HUES6 (cell line): Measurements from ENCODE around the gene KCNH5.

Experiments
- H3K27ac ChIP-seq: 2 replicates; pipeline ENCODE4 v1.7.0; 2013; ENCODE audit warnings: low read depth, mild to moderate bottlenecking, low read length, inconsistent platforms
- H3K27me3 ChIP-seq: 2 replicates; pipeline ENCODE4 v1.6.1; 2013; ENCODE audit warnings: low read length; ENCODE audit not compliant: control insufficient read depth, insufficient read depth
- H3K36me3 ChIP-seq: 2 replicates; pipeline ENCODE4 v1.6.1; 2013; ENCODE audit warnings: low read length; ENCODE audit not compliant: control insufficient read depth, insufficient read depth
- H3K4me1 ChIP-seq: 2 replicates; pipeline ENCODE4 v1.6.1; 2013; ENCODE audit warnings: low read length; ENCODE audit not compliant: control insufficient read depth, insufficient read depth
- H3K4me3 ChIP-seq: 2 replicates; pipeline ENCODE4 v1.5.1; 2013; ENCODE audit warnings: low read depth, low read length
- H3K9ac ChIP-seq: one replicate; pipeline ENCODE4 v1.6.1; 2013; ENCODE audit warnings: mild to moderate bottlenecking, low read length
- H3K9me3 ChIP-seq: 2 replicates; pipeline ENCODE4 v1.6.1; 2013; ENCODE audit warnings: low read depth, low read length; ENCODE audit not compliant: control insufficient read depth, insufficient read depth

Gene KCNH5

DNA sequence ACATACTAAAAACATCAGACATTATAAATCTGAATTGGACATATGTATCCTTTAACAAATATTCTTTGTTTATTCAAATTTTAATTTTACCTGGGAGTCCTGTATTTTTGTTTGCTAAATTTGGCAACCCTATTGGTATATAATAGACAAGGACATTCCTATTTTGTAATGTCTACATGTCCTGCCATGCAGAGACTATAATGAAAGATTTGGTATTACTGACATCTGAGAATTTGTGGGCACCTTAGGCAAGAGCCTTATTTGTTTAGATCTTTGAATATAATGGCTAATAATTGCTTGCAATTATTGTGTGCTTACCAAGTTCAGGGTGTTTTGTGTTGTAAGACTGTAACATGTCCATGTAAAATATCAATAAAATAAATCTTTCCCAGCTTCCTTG lies 334.4 kb downstream of the KCNH5 start:
- H3K4me3 ChIP-seq, result no peak overlapping the region

DNA sequence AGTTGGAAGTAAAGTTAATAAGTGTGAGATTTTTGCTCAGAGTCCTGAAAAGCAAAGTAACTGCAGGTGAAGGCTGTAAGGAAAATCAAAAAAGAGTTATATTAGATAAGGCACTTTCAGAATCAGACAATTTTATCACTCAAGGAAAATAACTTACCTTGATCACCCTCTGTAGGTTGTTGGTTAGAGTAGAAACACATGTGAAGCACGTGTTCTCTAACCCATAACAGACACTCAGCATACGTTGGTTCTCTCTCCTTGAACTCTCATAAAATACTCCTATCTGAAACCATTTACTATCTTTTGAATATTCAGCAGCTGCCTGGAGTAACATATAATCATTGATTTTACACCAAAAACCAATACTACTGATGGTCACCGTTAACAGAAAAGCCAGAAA lies 335.5 kb downstream of the KCNH5 start:
- Histone ChIP-seq H3K9me3 (no peaks in the 10 kb centered on the region), H3K4me3 (no peak overlapping the region), H3K4me1 (no peaks in the 10 kb centered on the region), H3K36me3 (no peaks in the 10 kb centered on the region), H3K27ac (no peak overlapping the region), H3K9ac (no peak overlapping the region), H3K27me3 (no peaks in the 10 kb centered on the region)

More for the DNA sequence above, 334.4 kb downstream of the KCNH5 start:
- Histone ChIP-seq H3K9ac (no peak overlapping the region), H3K9me3 (no peaks in the 10 kb centered on the region), H3K4me1 (no peaks in the 10 kb centered on the region), H3K27ac (no peak overlapping the region), H3K27me3 (no peaks in the 10 kb centered on the region), H3K36me3 (no peaks in the 10 kb centered on the region)

DNA sequence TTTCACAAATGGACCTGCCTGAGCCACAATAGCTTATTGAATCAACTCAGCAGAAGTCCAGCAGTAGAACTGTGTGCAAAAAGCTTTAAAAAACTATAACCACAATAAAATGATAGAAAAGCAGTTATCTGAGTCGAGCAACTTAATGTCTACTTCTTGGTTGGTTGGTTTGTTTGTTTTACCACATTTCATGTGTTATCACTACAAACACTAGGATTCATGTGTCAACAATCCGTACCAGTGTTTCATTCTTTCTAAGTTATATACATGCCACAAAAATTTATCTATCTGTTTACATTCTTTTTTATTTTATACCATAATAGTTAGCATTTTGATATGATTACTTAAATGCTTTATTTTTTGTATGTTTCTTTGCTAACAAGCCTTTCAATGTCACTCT lies 339.0 kb downstream of the KCNH5 start:
- Histone ChIP-seq H3K36me3 (no peaks in the 10 kb centered on the region), H3K4me3 (no peak overlapping the region), H3K9me3 (no peaks in the 10 kb centered on the region), H3K27me3 (no peaks in the 10 kb centered on the region), H3K4me1 (0 out of 2 replicates have a peak, but pooled peaks cover under 1% of the 10 kb centered on the region), H3K9ac (no peak overlapping the region), H3K27ac (no peak overlapping the region)

DNA sequence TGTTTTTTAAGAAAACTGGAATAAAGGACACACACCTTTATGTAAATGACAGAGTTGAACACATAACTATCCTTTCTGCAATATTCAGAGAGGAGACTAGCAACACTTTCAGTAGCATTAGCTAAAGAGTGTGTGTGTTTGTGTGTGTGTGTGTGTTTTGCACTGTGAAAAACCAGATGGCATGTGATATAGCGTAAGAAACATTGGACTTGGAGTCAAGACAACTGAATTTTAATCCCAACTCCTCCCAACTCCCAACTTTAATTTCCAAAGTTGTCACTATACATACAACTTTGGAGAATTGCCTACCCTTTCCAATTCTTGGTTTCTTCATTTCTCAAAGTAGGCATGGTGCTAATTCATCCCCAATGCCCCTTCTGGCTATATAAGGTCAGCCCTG lies 347.8 kb downstream of the KCNH5 start:
- no peaks in the 10 kb centered on the region for H3K36me3 ChIP-seq
- peaks cover 29% of the 10 kb centered on the region for H3K4me1 ChIP-seq
- no peak overlapping the region for H3K9ac ChIP-seq
- H3K4me3 ChIP-seq, result no peak overlapping the region
- no peaks in the 10 kb centered on the region for H3K9me3 ChIP-seq
- no peaks in the 10 kb centered on the region for H3K27me3 ChIP-seq
- H3K27ac ChIP-seq, result no peak overlapping the region

DNA sequence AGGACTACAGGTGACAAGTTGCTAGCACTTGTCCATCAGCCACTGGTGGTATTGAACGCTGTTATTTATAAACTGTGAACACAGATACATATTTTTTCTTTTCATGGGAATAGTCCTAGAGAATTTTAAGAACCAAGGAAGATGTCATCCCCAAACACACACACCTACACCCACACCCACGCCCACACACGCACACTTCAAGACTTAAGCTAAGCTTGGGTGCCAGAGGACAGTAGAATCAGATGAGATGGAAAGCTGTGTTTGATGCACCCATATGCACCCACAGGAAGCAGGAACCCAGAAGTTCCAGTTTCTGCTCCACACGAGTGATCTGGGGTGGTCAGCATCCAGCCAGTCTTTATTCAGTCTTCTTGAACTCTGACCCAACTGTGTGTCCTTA lies 348.3 kb downstream of the KCNH5 start:
- Histone ChIP-seq H3K4me1 (peaks cover 34% of the 10 kb centered on the region), H3K4me3 (no peak overlapping the region), H3K27ac (no peak overlapping the region)

DNA sequence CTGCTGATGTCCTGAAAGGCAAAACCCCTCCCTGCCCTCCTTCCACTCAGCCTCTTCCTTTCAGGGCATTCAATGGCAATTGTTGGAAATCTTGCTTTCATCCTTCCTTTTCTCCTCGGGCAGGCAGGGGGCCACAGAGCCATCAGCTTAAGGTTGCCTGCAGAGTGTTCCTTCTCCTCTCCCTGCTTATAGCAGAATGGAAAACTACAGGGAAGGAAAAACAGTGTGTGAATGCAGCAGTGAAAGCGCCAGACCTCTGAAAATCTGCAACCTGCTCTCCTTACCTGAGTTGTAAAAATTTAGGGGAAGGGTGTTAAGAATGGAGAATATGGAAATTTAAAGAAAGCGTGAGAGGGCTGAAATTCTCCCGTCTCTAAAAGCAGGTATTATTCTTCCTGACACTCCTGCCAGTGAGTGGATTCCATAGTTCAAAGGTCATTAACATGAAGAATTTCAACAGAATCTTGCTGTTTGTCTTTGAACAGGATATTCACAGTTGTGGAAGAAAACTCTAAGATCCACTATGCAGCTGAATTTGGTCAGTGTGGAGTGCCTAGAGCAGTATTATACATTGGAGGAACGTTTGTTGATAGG lies 348.8 kb downstream of the KCNH5 start:
- Histone ChIP-seq H3K9ac (no peak overlapping the region), H3K36me3 (no peaks in the 10 kb centered on the region), H3K27ac (no peak overlapping the region), H3K9me3 (no peaks in the 10 kb centered on the region), H3K4me3 (no peak overlapping the region), H3K4me1 (peaks cover 34% of the 10 kb centered on the region), H3K27me3 (no peaks in the 10 kb centered on the region)

More for the DNA sequence above, 348.3 kb downstream of the KCNH5 start:
- H3K9ac ChIP-seq, result no peak overlapping the region
- no peaks in the 10 kb centered on the region for H3K27me3 ChIP-seq
- H3K36me3 ChIP-seq, result no peaks in the 10 kb centered on the region
- no peaks in the 10 kb centered on the region for H3K9me3 ChIP-seq

DNA sequence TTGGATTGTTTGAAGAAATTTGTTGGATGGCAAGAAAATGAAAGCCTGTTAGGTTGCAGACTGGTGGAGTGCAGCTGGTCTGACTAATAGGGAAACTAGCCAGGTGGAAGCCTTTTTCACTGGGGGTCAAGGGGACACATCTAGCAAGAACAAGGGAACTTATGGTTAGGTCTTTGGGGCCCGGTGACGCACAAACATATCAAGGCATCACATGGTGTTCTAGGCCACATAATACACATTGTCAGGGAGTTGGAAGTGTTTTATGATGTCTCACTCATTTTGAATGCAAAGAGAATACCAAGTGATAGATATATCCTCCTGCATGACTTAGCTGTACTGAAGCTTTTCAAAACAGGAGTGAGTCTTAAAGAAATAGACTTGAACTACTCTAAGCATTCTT lies 351.2 kb downstream of the KCNH5 start:
- H3K4me3 ChIP-seq, result no peak overlapping the region
- H3K27me3 ChIP-seq, result no peaks in the 10 kb centered on the region
- no peaks in the 10 kb centered on the region for H3K36me3 ChIP-seq
- H3K27ac ChIP-seq, result no peak overlapping the region
- no peak overlapping the region for H3K9ac ChIP-seq
- H3K4me1 ChIP-seq, result peaks cover 29% of the 10 kb centered on the region
- no peaks in the 10 kb centered on the region for H3K9me3 ChIP-seq

DNA sequence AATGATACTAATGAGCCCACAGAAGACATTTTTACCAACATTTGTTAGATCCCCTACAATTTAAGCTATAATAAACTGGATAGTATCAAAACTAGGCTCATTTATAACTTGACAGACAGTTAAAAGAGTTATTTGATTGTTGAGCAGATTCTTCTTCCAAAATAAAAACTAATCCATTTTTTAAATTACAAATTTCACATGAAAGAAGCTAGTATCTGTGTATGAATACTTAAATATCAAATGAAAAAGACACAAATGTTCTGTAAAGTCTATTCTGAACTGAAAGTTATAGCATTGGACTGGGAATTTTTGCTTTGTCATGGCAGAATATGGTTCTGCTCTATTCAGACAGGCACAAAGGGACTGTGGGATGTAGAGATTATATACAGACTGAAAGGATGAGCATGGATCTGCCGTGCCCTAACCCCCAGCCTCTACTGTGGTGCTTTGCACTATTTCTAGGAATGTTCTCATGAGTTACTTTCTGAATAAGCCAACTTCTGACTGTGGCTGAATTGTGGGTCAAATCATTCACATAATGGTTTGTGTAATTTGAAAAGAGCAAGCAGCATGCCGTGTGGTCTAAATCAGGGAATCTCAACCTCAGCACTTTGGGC lies 352.7 kb downstream of the KCNH5 start:
- Histone ChIP-seq H3K4me1 (peaks cover 29% of the 10 kb centered on the region), H3K27ac (no peak overlapping the region), H3K9me3 (peaks cover 13% of the 10 kb centered on the region)

DNA sequence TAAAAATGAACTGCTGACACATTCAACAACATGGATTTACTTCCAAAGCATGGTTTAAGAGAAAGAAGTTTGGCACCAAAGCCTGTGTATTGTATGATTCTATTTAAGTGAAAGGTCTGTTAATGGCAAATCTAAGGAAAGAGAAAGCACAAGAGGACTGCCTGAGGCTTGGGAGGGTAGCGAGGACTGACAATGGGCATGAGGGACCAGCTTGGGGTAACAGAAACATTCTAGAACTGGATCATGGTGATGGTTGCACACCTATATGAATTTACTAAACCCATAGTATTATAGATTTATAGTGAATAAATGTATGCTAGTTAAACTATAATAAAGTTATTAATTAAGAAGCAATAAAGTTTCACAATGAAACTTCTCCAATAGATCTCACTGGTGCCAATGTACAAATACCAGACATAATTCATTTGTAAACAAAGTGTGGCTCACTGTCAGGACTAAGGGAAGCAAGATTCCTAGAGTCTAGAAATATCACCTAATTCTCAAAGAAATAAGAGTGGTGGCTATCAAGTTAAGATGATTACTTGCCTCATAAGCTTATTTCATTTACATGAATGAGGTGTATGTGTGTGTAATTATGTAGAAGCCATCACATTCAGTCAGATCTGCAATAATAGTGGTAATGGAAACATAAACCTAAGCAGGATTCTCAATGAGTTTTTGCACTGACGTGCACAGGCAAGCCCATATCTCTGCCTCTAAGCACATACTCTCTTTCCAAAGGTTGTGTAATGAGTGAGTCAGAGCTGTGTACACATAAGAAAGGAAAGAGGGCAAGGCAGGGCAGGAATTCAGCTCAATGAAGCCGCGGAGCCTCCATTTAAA lies 353.4 kb downstream of the KCNH5 start:
- Histone ChIP-seq H3K9ac (no peak overlapping the region), H3K27me3 (no peaks in the 10 kb centered on the region), H3K27ac (no peak overlapping the region), H3K4me3 (no peak overlapping the region), H3K9me3 (peaks cover 17% of the 10 kb centered on the region), H3K36me3 (no peaks in the 10 kb centered on the region), H3K4me1 (peaks cover 22% of the 10 kb centered on the region)

More for the DNA sequence above, 352.7 kb downstream of the KCNH5 start:
- H3K4me3 ChIP-seq, result no peak overlapping the region
- H3K9ac ChIP-seq, result no peak overlapping the region
- H3K36me3 ChIP-seq, result no peaks in the 10 kb centered on the region
- no peaks in the 10 kb centered on the region for H3K27me3 ChIP-seq

DNA sequence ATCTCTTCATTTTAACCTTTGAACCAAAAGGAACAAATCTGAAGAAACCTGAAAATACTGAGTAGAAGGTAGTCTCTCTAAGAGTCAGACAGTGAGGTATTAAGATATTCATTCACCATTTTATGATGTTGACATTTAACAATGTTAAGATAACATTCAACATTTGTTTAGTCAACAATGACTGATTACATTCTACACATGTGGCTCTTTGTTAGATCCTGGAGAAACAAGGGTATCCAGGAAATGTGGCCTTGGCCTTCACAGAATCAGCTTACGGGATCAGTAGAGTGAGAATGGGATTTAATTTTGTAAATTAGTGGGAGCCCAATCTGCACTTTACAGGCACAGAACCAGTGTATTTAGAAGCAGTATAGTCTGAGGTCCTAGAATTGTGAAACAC lies 355.5 kb downstream of the KCNH5 start:
- Histone ChIP-seq H3K4me1 (0 out of 2 replicates have a peak, but pooled peaks cover 9% of the 10 kb centered on the region), H3K36me3 (no peaks in the 10 kb centered on the region), H3K9ac (no peak overlapping the region), H3K27ac (no peak overlapping the region), H3K9me3 (peaks cover 17% of the 10 kb centered on the region), H3K4me3 (no peak overlapping the region), H3K27me3 (no peaks in the 10 kb centered on the region)

DNA sequence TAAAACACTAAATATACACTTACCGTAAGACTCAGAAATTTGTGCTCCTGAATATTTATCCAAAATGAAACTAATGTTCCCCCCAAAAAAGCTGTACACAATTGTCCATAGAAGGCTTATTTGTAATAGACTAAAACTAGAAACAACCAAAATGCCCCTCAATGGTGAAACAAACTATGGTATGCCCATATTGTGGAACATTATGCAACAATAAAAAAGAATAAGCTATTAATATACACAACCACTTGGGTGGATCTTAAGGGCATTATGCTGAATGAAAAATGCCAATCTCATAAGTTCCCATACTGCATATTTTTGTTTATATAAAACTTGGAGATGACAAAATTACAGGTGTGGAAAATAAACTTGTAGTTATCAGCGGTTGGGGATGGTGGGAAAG lies 357.4 kb downstream of the KCNH5 start:
- H3K27me3 ChIP-seq, result no peaks in the 10 kb centered on the region
- 0 out of 2 replicates have a peak, but pooled peaks cover 10% of the 10 kb centered on the region for H3K4me1 ChIP-seq
- H3K36me3 ChIP-seq, result no peaks in the 10 kb centered on the region
- no peak overlapping the region for H3K4me3 ChIP-seq
- no peak overlapping the region for H3K9ac ChIP-seq
- H3K9me3 ChIP-seq, result peaks cover 17% of the 10 kb centered on the region
- H3K27ac ChIP-seq, result no peak overlapping the region
